Measurements from ENCODE around the gene GINS1. TPM values are rescaled to one million over a fixed set of nuclear protein-coding genes. Genes with fewer than 3 reads are reported as not detected.

Gene GINS1
- total and polyA plus RNA-seq, 2 of the 13 experiments (the other 11 are each of a cell fraction or from before 2014, with no cell fraction given): 14.6 to 59.9 TPM

GRCh38 chr20:25485872-25486271 is 78.4 kb downstream of the GINS1 start:
- no peak overlapping the region for H3K27ac ChIP-seq (ENCODE audit: extremely low read length, insufficient read depth, low read length)
- WGBS (ENCODE audit: low lambda C conversion rate): 94% methylated on average over 2 of the region's 2 CpGs
- in situ Hi-C loops (cut with HindIII; ENCODE audit: extremely low pct_ligation_motif_present, low pct_unique_long_range_greater_than_20kb): no loop called here
- H3K4me3 ChIP-seq (replicated peaks in 1 of 3; ENCODE audit: insufficient read depth in 1 of 3, low read depth in 2 of 3, low read length in 3 of 3): no peak overlapping the region
- no peak overlapping the region for H3K9ac ChIP-seq (ENCODE audit: insufficient read depth, low read depth, low read length)
- FAIRE-seq: no peak
- no TSS peak for BruUV-seq (replicated peaks)
- CTCF ChIA-PET (ENCODE audit: low intra/inter-chr PET ratio, low total read pairs): no interaction called here
- peaks cover 39 to 65% of the 10 kb centered on the region in 2 experiments; a peak in 4 of 5 replicates for H3K36me3 ChIP-seq (replicated peaks in 1 of 2; ENCODE audit: control insufficient read depth in 1 of 2, insufficient read depth in 2 of 2, low read length in 2 of 2)
- no peak for ATAC-seq
- no peak for TF ChIP-seq ZNF296 (CRISPR knock-in tag; conservative IDR thresholded peaks at IDR 0.05)
- no peak for TF ChIP-seq HNRNPL (IDR thresholded peaks at IDR 0.05; ENCODE audit: low read depth, low read length)
- TF ChIP-seq ZNF557 (CRISPR knock-in tag; IDR thresholded peaks at IDR 0.05): no peak
- no peak for TF ChIP-seq DR1 (CRISPR knock-in tag; IDR thresholded peaks at IDR 0.05)
- no peak for TF ChIP-seq ZNF207 (IDR thresholded peaks at IDR 0.05; ENCODE audit: borderline replicate concordance)
- no peak for TF ChIP-seq UBTF (CRISPR knock-in tag; IDR thresholded peaks at IDR 0.05)
- TF ChIP-seq SMYD3 (CRISPR knock-in tag; IDR thresholded peaks at IDR 0.05): no peak
- no peak for TF ChIP-seq ZNF672 (CRISPR knock-in tag; IDR thresholded peaks at IDR 0.05)
- H3K27me3 ChIP-seq (ENCODE audit: control insufficient read depth in 1 of 2, insufficient read depth in 2 of 2, low read length in 2 of 2): no peaks in the 10 kb centered on the region
- POLR2A ChIA-PET: no interaction called here
- intact Hi-C loops (cut with micrococcal nuclease; ENCODE audit: unreplicated experiment): no loop called here
- no peak overlapping the region for H3K4me2 ChIP-seq (ENCODE audit: low read depth, low read length)
- H3K4me1 ChIP-seq (ENCODE audit: insufficient read depth, low read length): no peaks in the 10 kb centered on the region
- no peaks in the 10 kb centered on the region for H3K9me3 ChIP-seq (ENCODE audit: low read length)
- DNase-seq (ENCODE audit: low spot score): no peak
- H4K20me1 ChIP-seq (ENCODE audit: insufficient read depth, low read length): no peaks in the 10 kb centered on the region
- H2AFZ ChIP-seq (ENCODE audit: low read length): no peak overlapping the region
- no peaks in the 10 kb centered on the region for H3K79me2 ChIP-seq (ENCODE audit: insufficient read depth, low read length)

Data from HepG2 (cell line).